Activated naive CD4-positive, alpha-beta T cell (primary cell): ENCODE results near the gene LMAN1L.

Experiments used
- DNase-seq, 4 experiments: peaks; one replicate each; lab custom pipeline; 2025; lab: John Stamatoyannopoulos, UW

Gene LMAN1L

DNA sequence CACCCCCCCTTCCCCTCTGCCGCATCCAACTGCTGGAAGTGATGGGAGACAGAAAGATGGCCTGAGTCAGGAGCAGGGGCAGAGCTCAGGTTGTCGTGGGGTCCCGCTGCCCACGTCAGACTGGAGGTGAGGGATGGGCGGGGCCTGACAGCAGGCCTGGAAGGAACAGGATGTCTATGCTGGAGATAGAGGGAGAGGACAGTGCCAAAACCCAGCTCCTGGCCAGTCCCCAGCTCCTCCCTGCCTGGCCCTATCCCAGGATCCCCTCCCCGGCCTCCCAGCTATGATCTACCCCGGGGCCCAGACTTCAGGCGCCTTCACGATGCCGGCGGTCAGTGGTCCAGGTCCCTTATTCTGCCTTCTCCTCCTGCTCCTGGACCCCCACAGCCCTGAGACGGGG lies at the start of gene LMAN1L:
Gene LMAN1L, plus strand, starts transcription at position 303 of the 400 bp plus-strand sequence. Its CDS starts 20 bp downstream, at position 323.
- no peak for DNase-seq

DNA sequence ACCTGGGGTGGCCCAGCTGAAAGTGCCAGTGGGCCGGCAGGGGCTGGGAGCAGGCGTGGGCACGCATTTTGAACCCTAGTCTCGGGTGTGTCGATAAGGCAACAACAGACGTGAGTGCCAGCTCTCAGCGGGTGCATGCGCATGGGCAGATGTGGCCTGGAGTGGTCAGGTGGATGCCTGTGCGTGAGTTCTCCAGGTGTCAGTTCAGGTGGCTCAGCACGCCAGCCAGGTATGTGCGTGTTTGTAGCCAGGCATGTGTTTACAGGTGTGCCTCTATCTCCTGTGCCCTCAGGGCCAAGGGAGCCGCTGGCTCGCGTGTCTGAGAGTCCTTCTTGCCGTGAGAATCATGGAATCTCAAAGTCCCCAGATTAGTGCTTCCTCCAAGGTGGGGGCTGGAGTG lies 49.2 kb upstream of the LMAN1L start:
- DNase-seq: no peak

DNA sequence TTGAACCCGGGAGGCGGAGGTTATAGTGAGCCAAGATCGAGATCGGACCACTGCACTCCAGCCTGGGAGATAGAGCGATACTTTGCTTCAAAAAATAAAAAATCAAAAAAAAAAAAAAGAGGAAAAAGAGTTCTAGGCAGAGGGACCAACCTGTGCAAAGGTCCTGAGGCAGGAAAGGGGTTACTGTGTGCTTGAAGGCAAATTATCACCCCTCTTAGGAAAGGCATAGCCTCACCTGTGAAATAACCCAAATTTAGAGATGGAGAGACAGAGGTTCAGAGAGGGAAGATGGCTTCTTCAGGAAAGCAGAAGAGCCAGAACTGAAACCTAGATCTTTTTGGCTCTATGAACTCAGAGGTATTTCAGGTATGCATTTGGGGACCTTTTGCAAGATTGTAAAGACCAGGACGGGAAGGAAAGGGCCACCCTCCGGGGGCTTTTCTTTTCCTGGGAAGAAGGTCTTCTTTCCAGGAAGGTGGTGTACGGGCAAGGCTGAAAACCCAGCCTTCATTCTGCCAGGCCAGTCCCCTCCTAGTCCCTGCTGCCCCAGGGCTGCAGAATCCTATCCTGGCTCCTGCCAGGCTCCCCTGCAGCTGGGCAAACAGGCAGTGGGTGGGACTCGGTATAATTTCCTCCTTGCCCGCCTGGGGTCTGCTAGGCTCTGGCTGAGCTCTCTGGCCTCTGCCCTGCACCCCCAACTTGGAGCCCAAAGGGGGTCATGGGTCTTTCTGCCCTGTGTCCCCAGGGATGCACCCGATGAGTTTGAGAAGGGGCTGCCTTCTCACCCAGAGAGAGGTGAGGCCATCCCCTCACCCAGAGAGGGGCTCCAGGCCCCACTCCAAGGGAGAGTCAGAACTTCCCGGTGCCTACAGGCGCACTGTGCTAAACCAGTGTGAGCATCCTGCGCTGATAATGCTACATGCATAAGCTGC lies 45.2 kb upstream of the LMAN1L start:
- no peak for DNase-seq

DNA sequence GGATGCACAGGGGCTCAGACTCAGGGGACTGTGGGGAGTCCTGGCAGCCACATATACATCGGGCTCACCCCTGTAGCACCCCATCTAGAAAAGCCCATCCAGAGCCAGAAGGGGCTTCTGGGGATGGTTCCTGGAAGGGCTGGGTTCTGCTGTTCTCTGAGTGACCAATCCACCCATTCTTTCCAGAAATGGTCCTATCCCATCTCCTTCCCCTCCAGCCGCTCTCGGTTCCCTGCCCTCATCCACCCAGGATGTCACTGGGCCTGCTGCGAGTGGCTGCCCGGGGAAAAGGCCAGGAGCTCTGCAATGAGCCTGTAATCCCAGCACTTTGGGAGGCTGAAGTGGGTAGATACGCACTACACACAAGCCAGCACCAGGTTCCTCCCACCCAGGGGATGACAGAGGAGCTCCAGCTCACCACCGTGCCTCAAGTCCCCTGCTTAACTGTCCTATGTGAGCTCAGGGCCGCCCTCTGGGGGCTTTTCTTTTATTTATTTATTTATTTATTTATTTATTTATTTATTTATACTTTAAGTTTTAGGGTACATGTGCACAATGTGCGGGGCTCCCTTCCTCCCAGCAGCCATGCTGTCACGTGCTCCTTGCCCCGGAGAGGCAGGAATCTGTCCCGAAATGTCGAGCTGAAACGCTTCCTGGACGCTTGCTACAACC lies 44.4 kb upstream of the LMAN1L start:
- DNase-seq: no peak

DNA sequence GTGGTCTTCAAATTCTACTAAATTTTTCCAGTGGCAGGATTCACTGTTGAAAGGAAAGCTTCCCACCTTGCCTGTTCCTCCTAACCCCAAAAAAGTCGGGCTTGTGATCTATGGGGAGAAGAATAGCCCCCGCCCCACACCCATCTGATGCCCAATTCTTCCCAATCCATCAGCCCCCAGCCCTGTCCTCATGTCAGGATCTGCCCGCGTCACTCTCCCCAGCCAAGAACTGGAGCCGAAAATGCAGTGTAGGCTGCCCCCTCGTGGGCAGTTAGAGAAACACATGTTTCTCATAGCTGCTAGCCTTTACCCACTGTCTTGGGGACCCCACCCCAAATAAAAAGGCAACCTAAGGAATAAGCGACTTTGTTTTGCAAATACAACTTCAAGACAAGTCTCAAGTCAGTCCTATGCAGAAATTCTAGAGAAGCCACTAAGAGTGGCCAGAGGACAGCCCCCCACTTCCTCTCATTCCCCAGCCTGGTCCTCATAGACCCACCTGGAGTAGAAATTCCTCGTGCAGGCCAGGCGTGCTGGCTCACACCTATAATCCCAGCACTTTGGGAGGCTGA lies 43.8 kb upstream of the LMAN1L start:
- peak in 3 of 4 experiments; percentile 28 to 57 (median 30) for DNase-seq

DNA sequence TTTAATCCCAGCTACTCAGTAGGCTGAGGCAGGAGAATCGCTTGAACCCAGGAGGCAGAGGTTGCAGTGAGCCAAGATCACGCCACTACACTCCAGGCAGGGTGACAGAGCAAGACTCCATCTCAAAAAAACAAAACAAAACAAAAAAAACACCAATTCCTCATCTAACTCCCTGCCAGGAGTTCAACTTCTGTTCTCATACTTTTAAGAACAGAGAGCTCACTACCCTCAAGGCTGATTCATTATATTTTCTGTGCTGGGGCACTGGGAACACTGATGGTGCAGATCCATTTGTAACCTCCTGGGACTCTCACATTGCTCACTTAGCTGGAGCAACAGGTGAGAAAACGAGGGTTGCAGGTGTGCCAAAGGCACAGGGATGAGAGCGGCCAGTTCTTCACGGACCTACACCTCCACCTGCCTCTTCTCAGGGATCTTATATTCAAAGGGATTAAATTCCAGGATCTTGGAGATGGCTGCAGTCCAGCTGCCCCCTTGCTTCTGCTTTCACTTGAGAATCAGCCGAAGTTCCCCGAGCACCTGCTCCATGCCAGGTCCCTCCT lies 43.1 kb upstream of the LMAN1L start:
- DNase-seq: no peak

DNA sequence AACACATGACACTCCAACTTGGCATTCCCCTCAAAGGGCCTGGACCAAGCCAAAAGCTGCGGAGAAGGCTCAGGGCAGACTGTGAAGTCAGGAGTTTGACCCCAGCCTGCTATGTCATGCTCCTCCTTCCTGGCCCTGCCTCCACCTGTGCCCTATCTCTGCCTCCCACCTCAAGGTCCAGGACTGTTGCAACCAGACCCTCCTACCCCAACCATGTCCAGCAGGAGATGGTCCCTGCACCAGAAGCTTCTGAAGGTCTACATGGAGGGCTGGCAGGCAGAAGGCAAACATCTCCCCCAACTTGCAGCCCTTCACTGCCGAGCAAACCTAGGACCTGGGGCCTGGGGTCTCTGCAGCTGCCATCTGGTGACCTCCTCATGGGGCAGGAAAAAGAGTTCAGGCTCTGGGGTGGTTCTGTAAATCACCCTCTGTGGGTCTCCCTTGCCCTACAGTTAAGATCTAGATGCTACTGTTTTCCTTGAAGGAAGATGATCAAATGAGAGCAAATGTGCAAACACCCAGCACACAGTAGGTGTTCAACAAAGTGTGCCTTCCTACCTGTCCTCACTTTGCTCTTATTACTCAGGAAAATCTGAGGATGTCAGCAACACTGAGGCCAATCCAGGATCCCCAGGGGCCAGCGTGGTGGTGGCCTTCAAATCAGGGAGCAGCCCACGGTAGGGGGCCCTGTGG lies 42.3 kb upstream of the LMAN1L start:
- no peak for DNase-seq

DNA sequence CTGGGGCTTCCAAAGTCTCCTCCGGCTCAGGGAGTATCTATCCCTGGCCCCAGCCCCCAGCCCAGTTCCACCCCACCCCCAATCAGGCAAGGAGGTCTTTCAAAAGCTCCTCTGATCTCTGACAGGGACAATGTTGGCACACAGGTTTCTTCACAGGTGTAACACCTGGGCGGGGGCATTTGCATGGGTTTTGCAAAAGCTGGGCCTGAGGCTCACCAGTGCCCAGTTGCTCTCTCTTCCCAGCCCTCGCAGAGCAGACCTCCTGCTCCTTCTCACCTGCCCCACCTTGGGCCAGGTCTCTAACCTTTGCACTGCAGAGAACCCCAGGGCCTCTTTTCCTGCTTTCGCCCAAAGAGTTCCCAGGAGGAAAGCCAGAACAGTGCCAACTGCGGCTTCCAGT lies 39.3 kb upstream of the LMAN1L start:
- no peak for DNase-seq

DNA sequence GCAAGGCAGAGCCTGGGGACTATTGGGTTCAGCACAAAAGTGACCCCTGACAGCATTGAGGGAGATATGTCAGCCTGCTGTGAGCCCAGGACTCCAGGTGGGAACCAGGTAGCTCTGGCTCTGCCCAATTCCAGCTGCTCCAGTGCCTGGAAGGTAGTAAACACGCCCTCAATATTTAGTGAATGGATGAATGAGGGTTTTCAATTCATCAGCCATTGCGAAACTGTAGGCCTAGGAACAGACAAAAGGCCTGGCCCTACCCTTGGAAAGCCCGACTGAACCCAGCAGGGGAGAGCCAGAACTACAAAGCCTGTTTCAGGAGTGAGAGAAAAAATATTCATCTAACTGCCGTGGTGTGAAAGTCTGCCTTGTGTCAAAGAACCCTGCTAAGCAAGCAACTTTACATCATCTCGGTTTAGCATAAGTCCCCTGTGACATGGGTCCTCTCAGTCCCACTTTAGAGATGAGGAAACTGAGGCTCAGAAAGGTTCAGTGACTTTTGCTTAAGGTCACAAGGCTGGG lies 38.8 kb upstream of the LMAN1L start:
- no peak for DNase-seq

DNA sequence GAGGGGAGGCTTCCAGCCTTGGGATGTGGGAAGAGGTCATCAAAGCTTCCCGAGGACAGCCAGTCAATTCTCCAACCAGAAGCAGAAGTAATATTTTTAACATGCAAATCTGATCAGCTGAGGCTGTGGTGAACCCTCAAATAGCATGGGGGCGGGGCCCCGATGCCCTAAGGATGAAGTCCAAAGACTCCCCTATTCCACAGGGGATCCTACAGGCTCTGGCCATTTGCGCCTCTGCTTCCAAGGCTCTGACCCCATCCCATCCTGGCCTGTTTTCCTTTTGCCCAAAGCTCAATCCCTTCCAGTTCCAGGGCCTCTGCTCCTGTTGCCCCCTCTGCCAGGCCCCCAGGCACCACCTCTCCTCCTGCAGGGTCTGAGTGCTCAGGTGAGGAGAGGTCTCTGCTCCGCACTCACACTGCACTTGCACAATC lies 37.5 kb upstream of the LMAN1L start:
- DNase-seq: no peak

DNA sequence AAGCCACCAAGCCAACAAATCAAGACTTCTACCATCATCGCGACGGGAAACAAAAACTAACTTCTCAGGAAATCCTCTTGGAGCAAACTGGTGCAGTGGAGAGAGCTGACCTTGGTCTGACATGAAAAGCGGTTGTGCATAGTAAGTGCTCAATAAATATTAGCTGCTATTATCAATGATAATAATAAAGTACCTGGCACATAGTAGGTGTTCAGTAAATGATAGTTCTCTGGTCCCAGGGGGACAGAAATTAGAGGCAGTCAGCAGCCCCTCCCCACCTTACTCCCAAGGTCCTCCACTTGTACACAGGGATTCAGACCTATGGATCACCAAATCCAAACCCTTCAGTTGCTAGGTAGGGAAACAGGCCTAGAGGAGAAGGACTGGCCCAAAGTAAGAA lies 36.7 kb upstream of the LMAN1L start:
- DNase-seq: no peak

DNA sequence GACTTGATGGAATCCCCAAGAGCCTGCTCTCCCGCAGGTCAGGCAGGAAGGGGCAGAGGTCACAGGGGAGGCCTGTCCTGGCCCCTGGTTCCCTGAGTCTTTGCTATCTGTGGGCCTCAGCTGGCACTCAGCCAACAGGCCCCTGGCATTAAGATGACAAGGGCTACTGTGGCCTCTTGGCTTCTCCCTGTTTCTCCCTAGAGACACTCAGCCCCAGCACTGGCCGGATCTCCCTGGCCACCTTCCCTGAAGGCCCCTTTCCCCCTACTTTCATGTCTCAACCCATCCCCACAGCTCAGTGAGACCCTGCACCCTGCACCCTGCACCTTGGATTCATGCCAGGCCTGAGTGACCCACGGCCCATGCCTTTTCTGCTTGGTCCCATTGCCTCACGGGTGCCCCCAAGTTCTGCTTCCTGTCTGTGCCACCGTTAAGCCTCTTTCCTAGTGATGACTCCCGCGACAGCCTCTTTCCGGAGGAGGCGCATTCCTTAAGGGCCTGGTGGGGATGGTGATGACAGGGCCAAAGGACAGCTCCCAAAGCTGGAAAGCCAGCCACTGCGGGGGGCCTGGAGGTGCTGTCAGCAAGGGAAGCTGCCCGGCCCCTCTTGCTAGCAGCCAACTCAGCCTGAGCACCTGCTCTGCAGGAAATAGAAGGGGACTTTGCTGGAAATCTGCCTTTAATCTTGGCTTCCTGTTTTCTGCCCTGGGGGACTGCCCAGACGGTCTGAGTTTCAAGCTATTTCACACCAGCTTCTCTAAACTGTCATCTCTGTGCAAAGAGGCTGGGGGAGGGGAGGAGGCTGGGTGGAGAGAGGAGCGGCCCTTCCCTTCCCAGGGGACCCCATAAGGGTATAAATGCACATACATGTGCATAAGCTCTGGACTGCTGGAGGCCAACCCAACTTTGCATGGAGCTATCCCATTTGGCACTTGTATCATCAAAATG lies 35.5 kb upstream of the LMAN1L start:
- peak in 2 of 4 experiments; percentile 47 to 54 for DNase-seq

DNA sequence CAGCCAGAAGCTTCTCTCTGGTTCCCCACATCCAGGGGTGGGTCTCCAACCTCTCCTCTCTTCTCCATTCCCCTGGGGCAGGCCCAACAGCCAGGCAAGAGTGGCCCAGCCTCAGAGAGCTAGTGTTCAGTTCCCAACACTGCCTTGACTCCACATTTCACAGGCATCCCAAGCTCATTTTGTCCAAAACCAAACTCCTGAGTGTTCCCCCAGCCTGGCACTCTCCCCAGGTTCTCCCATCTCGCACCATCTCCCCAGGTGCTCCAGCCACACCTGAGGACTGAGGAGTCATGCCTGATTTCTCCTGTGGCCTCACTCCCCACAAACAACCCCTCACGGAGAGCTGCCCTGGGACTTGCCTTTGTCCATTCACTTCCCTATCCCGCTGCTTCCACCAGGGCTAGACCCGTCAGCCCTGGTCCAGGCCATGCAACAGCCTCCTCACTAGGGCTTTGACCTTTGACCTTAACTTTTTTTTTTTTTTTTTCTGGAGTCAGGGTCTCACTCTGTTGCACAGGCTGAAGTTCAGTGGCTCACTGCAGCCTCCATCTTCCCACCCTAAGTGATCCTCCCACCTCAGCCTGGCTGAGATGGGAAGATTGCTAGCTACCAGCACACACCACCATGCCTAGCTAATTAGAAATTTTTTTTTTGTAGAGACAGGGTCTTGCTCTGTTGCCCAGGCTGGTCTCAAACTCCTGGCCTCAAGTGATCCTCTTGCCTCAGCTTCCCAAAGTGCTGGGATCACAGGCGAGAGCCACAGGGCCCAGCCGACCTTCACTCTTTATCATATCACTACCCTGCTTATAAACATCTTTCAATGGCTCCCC lies 34.7 kb upstream of the LMAN1L start:
- DNase-seq: no peak

DNA sequence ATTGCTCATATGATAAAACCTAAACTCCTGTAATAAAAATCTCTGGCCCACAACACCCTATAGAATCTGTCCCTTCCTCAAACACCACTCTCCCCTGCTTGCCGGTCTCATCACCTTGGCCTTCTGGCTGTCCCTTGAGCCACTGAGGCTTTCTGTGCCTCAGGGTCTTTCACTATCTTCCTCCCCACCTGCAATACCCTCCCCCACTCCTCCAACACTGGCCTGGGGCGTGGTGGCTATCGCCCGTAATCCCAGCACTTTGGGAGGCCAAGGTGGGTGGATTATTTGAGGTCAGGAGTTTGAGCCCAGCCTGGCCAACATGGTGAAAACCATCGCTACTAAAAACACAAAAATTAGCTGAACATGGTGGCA lies 34.0 kb upstream of the LMAN1L start:
- no peak for DNase-seq

DNA sequence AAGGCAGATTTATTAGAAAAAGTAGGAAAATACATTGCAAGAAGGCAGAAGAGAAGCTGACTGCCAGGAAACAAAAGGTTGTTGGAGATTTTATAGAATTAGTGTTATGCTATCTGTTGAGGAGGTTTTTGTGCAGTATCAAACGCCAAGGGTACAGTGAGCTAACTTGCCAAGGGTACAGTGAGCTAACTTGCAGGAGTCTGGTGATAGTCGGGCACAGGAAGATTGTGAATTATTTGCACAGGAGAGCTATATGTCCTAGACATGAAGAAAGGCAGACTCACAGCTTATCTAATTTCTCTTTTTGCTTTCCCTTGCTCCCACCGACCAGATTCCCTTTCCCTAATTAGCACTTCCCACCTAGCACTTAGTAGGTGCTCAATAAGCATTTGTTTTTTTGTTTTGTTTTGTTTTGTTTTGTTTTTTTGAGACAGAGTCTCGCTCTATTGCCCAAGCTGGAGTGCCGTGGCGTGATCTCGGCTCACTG lies 33.4 kb upstream of the LMAN1L start:
- no peak for DNase-seq

DNA sequence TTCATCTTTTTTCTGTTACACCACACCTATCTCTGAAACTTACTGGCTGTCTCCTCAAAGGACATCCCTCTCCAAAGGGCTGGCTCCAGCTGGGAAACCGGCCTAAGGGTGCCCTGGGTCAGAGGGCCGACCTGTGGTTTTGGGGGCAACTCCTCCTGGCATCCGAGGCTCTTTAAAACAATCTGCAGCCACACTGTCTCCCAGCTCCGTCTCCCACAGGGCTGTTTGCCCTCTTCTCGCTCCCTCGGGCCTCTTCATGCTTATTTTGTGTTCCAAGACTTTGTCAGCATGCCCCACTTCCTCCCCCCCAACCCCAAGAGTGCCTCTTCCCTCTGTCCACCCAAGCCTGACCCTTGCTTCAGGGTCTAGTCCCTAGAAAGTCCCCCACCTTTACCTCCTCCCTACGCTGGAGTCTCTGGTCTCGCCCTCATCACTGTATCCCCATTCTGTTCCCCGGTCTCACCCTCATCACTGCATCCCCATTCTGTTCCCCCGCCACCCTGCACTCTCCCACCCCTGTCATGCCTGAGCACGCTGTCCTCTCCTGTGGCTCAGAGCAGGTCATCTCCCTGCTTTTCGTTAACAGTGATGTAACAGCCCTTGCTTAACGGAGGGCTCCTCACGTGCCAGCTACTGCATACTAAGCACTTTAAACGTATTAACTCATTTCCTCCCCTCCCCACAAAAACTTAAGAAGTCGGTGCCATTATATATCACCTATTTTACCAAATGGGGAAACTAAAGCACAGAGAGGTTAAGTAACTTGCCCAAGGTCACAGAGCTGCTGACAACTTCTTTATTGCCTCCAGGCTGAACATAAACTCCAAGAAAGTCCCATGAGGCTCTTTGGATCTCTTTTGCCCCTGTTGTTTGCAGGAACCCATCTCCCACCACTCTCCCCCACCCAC lies 31.9 kb upstream of the LMAN1L start:
- DNase-seq: no peak

DNA sequence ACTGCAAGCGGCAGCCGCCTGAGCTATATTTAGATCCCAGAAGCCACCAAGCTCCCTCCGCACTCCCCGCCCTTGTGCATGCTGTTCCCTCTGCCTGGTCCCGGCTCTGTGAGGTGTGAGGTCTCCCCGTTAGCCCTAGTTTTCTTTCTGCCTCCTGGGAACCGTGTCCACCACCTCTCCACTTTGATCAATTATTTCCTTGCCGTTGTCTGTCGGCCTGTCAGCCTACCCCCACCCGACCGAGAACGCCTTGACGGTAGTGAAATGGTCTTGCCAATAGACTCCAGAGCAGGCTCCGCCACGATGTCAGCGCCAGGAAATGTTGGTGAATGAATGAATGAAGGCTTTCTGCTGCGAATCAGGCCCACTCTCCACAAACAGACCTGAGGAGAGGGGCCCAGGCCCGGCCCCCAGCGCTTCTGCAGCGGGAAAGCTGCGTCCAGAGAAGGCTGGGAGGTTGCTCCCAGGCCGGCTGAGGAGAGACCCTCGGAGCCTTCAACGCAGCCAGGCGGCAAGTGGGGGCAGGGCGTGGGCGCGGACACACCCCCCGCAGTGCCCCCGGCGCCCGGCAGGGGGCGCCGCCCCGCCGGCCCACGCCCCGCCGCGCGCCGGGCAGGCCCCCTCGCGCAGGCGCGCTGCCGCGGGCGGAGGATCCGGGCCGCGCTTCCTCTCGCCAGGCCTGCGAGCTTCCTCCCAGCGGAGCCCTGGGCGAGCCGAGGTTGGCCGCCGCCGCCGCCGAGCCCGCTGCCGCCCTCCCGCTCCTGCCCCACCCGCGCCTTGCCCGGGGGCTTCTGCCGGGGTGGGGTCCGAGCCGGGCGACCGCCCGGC lies 31.0 kb upstream of the LMAN1L start, which contains the start of gene CSK:
Gene CSK, plus strand, starts transcription at position 650 of the 828 bp plus-strand sequence. CDS start 16,218 bp downstream, outside the sequence.
- peak in 3 of 4 experiments; percentile 37 to 78 (median 57) for DNase-seq
